ENCODE data around the gene TMPRSS15. TPM values are rescaled to one million over a fixed set of nuclear protein-coding genes. Genes with fewer than 3 reads are reported as not detected.
"Not testable (repeated sequence)": the region's sequence is repeated elsewhere in the genome, so short reads cannot be mapped to it uniquely, and the experiment has no call there.

TMPRSS15 gene
- total RNA-seq, 1 donor from 2014 or later: not detected

DNA sequence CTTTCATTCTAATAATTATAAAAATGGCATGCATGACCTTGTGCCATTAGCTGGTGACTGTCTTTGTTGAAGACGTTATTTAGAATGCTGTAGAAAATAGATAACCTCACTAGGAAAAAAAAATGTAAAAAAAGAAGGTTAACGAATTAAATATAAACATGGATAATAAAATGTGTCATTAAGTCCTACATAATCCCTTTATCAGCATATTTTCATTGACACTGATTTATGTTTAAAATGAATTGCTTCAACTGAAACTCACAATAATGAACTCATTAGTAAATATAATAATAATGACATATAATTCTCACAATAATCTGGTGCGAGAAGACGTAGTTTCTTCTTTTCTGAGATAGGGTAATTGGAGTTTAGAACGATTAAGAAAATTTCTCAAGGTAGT lies 4.7 kb downstream of the TMPRSS15 start:
- Mint-ChIP-seq H3K36me3 (ENCODE audit: low read depth) (no peaks in the 10 kb centered on the region), H3K27ac (no peak overlapping the region), H3K4me1 (no peaks in the 10 kb centered on the region), H3K9me3 (peaks cover 7% of the 10 kb centered on the region), H3K4me3 (no peak overlapping the region), H3K27me3 (no peaks in the 10 kb centered on the region)
- ChIA-PET CTCF (no interaction called here), POLR2A (no interaction called here)
- intact Hi-C loops (cut with micrococcal nuclease): no loop called here
- ATAC-seq (ENCODE audit: low read depth) (no peak), DNase-seq (no peak)
- TF ChIP-seq CTCF (IDR thresholded peaks at IDR 0.05): no peak

- DNase-seq (no peak), ATAC-seq (ENCODE audit: low read depth) (no peak)
- peaks cover 11% of the 10 kb centered on the region for H3K4me1 Mint-ChIP-seq
- ChIA-PET POLR2A (no interaction called here), CTCF (interaction anchor here (1.2 kb wide), 1 partner anchor 110 kb away, joined by 4 read pairs; no protein-coding TSS in a partner anchor)
- intact Hi-C loops (cut with micrococcal nuclease): loop anchor here (5.0 kb wide), 1 partner anchor 109 kb away; no protein-coding TSS in a partner anchor
- H3K9me3 Mint-ChIP-seq: peaks cover 13% of the 10 kb centered on the region
- H3K27me3 Mint-ChIP-seq: no peaks in the 10 kb centered on the region
- no peak for TF ChIP-seq CTCF (IDR thresholded peaks at IDR 0.05)
- no peaks in the 10 kb centered on the region for H3K36me3 Mint-ChIP-seq (ENCODE audit: low read depth)
- no peak overlapping the region for H3K4me3 Mint-ChIP-seq
- no peak overlapping the region for H3K27ac Mint-ChIP-seq
These were observed 15.6 kb downstream of the TMPRSS15 start for GRCh38 chr21:18387994-18388393.

GRCh38 chr21:18384771-18385170 lies 18.8 kb downstream of the TMPRSS15 start:
- intact Hi-C loops (cut with micrococcal nuclease): loop anchor here (5.0 kb wide), 1 partner anchor 113 kb away; no protein-coding TSS in a partner anchor
- ChIA-PET CTCF (interaction anchor here (0.6 kb wide), 1 partner anchor 41 kb away, joined by 3 read pairs; no protein-coding TSS in a partner anchor), POLR2A (no interaction called here)
- peaks cover 2% of the 10 kb centered on the region for H3K9me3 Mint-ChIP-seq
- no peaks in the 10 kb centered on the region for H3K36me3 Mint-ChIP-seq (ENCODE audit: low read depth)
- DNase-seq (no peak), ATAC-seq (ENCODE audit: low read depth) (no peak)
- no peaks in the 10 kb centered on the region for H3K27me3 Mint-ChIP-seq
- no peak for TF ChIP-seq CTCF (IDR thresholded peaks at IDR 0.05)
- H3K4me1 Mint-ChIP-seq: peaks cover 16% of the 10 kb centered on the region
- H3K4me3 Mint-ChIP-seq: no peak overlapping the region
- no peak overlapping the region for H3K27ac Mint-ChIP-seq

DNA sequence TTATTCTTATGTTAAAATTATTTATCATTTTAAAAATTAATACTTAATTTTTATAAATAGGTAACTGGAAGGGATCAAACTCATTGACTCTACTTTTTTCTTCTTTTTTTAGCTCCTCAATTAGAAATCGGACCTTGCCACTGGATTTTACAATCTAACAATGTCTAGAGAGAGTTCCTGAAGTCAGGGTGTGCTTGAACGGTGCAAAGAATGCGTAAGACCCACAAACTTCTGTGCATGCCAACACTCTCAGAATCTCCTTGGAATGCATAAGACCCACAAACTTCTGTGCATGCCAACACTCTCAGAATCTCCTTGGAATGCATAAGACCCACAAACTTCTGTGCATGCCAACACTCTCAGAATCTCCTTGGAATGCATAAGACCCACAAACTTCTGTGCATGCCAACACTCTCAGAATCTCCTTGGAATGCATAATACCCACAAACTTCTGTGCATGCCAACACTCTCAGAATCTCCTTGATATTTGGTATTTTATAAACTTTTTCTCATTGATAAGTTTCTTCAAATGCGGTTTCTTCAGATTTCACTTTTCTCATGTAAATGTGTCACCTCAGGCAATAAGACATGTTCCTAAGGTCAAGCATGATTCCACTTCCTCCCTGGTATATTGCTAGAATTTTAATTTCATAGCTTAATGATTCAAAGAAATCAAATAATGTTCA lies 20.5 kb downstream of the TMPRSS15 start:
- POLR2A ChIA-PET; H3K27ac Mint-ChIP-seq; H3K9me3 Mint-ChIP-seq; DNase-seq; H3K36me3 Mint-ChIP-seq (ENCODE audit: low read depth); H3K27me3 Mint-ChIP-seq; intact Hi-C loops (cut with micrococcal nuclease); H3K4me3 Mint-ChIP-seq; ATAC-seq (ENCODE audit: low read depth): not testable (repeated sequence)
- H3K4me1 Mint-ChIP-seq: peaks cover 13% of the 10 kb centered on the region
- CTCF ChIA-PET: interaction anchor here (0.7 kb wide), 1 partner anchor 16 kb away, joined by 3 read pairs; no protein-coding TSS in a partner anchor

- no peak for DNase-seq
- ChIA-PET POLR2A (no interaction called here), CTCF (interaction anchor here (0.5 kb wide), 1 partner anchor 86 kb away, joined by 3 read pairs; no protein-coding TSS in a partner anchor)
- ATAC-seq (ENCODE audit: low read depth): no peak
- H3K27me3 Mint-ChIP-seq: no peaks in the 10 kb centered on the region
- H3K4me1 Mint-ChIP-seq: peaks cover 12% of the 10 kb centered on the region
- TF ChIP-seq CTCF (IDR thresholded peaks at IDR 0.05): no peak
- H3K36me3 Mint-ChIP-seq (ENCODE audit: low read depth): no peaks in the 10 kb centered on the region
- no peaks in the 10 kb centered on the region for H3K9me3 Mint-ChIP-seq
- H3K4me3 Mint-ChIP-seq: no peak overlapping the region
- no peak overlapping the region for H3K27ac Mint-ChIP-seq
- intact Hi-C loops (cut with micrococcal nuclease): no loop called here
These were observed 21.4 kb downstream of the TMPRSS15 start for GRCh38 chr21:18382141-18382540.

Data from activated B cell treated with CpG ODN at 0.5 μM for 24 hours (primary cell).